ENCODE measurements around the gene TTC28. TPM values are rescaled to one million over a fixed set of nuclear protein-coding genes. Genes with fewer than 3 reads are reported as not detected.
"Not testable (repeated sequence)": the region's sequence is repeated elsewhere in the genome, so short reads cannot be mapped to it uniquely, and the experiment has no call there.

TTC28 gene
- total RNA-seq, 1 donor from 2014 or later, result 10.4 TPM

DNA sequence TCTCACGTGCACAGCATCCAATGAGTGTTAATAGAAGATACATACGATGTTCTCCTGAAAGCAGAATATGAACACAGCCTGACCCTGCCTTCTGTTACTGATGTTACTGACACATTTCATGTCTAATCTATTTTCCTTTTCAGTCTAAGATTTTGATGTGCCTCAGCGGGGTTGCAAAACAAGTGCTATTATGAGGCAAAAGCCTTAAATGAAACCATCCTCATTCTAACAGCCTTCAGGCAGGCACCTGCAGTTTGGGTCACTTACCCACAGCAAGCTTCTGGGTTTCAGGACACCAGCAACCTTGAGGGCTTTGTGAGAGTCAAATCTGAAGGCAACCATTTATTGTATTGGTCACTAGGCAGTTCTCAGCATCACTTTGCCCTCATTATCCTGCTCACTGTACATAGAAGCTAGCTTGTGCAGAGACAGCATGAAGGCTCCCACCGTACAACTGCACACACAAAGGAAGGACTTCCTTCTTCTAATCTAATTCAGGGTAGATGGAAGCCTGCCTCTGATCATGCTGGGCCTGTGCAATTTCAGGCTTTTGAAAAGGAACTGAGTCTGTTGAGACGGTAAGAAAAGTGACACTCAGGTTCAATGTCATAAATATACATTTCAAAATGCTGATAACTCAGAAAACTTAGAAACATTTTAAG, 577.4 kb downstream of the TTC28 start:
- ATAC-seq, result no peak
- intact Hi-C loops (cut with DNase I), result no loop called here
- DNase-seq (ENCODE audit: missing footprints), result no peak

DNA sequence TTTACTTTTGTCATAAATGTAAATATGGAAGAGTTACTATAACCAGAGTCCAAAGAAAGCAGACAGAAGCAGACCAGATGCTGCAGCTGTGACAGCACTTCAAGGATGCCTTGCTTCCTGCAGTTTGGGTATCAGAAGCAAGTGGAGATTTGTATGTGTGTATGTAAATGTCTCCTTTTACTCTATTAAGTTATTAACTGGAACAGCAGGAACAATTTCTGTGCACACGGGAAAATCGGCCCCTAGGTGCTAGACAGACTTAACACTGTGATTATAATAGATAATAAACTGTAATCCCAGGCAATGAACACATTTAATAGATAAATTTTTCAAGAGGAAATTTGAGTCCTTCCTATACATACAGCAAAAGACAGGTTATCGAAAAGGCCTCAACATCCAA, 582.0 kb downstream of the TTC28 start:
- intact Hi-C loops (cut with DNase I), result no loop called here
- ATAC-seq (no peak), DNase-seq (ENCODE audit: missing footprints) (no peak)

DNA sequence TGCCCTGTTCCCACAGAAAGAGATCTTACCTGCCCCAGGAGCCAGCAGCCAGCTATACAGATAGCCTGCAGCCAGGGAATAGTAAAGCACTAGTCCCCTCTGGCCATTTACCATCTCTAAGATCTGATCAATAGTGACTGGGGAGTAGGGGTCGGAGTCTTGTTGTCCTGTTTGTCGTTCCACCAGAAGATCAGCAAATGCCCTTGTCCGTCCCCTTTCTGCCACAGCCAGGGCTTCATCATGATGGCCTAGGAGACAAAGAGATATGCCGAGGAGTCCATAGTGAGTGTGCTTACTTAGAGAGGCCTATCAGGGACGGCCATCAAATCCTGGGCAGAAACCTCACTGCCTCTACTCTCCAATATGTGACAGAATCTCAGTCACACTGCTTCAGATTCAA, 583.5 kb downstream of the TTC28 start:
- ATAC-seq (no peak), DNase-seq (ENCODE audit: missing footprints) (no peak)
- intact Hi-C loops (cut with DNase I), result no loop called here

DNA sequence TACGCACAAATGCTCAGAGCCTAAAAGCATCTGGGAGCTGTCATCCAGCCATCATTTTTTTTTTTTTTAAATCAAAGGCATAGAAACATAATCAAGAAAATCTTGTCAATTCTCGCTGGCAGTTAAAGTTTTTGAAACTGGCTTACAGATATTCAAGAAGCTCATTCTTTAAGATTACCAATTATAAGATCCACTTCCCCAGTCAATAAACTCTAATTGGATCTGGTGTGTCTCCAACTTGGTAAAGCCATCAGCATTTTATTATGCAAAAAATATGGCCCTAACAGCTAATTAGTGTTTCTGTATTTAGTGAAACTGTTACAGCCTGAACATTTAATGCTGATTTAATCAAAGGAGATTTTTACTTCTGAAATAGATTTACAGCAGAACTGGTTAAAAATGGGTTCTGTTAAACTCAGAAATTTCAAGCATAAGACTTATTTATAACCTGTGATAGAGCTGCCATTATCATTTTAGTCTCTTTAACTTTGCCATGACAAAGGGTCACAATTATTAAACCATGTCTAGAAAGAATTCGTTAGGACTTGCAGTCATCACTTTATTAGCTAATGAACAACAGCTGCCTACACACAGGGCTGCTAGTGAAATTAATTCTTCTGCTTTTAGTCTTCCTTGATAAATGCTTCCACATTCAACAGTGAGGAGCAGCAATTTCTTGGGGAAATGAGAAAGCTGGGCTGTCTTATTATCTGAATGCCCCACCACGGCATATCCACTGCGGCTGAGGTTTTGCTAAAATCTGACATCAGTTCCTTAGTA, 584.1 kb downstream of the TTC28 start:
- DNase-seq (ENCODE audit: missing footprints) (no peak), ATAC-seq (no peak)
- intact Hi-C loops (cut with DNase I), result no loop called here

DNA sequence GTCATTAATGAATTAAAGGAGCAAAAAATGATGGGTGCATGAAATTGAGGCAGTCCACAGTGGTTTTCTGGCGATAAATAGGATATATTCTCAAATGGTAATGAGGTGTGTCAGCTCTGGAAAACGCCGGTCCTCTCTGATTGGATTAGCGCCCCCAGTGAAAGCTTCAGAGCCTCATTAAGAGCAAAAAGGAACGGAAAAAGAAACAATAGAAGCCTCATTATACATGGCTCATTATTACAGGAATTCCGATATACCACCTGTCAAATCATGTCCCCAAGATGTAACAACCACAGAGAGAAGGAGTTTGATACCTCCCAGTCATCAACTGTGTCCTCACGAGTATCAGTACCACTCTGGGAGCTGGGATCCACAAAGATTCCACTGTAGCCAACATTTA, 584.9 kb downstream of the TTC28 start:
- no peak for DNase-seq (ENCODE audit: missing footprints)
- intact Hi-C loops (cut with DNase I), result no loop called here
- ATAC-seq, result no peak

DNA sequence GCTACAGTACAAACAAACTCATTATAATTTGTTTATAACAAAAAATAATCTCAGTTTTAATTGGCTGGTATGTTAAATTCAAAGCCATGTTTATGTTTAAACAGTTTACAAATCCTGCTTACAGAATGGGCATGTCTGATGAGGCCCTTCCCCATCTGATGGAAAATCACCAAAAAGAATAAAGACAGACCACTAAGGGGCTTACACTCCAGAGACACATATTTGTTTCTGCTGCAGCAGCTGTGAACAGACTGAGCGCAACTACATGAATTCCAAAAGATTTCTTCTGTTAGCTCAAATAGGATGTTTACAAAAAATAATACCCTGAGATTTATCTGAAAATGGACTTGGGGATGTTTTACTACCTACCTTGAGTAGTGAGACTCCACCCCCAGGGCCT, 585.9 kb downstream of the TTC28 start:
- ATAC-seq, result no peak
- intact Hi-C loops (cut with DNase I), result no loop called here
- DNase-seq (ENCODE audit: missing footprints), result no peak

DNA sequence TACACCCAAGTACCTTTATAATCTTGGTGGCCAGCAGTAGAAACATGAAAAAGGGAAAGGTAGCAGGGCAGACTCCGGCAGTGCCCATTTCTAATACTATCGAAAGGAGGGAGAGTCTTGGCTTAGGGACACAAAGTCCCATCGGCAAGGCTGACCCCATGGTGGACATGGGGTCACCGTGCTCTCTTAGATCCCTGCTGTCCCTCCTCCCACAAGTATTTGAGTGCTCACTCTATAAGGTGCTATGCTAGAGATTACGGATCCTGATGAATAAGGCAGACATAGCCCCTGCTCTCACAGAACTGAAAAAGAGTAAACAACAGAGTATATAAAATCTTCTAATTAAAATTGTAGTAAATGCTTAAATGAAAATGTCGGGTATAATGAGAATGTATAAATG, 588.2 kb downstream of the TTC28 start:
- intact Hi-C loops (cut with DNase I), result no loop called here
- no peak for ATAC-seq
- no peak for DNase-seq (ENCODE audit: missing footprints)

DNA sequence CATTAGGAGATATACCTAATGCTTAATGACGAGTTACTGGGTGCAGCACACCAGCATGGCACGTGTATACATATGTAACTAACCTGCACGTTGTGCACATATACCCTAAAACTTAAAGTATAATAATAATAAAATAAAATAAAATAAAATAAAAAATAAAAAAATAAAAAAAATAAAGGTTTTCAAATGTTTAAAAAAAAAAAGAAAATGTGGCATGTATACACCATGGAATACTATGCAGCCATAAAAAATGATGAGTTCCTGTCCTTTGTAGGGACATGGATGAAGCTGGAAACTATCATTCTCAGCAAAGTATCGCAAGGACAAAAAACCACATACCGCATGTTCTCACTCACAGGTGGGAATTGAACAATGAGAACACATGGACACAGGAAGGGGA, 590.1 kb downstream of the TTC28 start:
- intact Hi-C loops (cut with DNase I); ATAC-seq; DNase-seq (ENCODE audit: missing footprints): not testable (repeated sequence)

DNA sequence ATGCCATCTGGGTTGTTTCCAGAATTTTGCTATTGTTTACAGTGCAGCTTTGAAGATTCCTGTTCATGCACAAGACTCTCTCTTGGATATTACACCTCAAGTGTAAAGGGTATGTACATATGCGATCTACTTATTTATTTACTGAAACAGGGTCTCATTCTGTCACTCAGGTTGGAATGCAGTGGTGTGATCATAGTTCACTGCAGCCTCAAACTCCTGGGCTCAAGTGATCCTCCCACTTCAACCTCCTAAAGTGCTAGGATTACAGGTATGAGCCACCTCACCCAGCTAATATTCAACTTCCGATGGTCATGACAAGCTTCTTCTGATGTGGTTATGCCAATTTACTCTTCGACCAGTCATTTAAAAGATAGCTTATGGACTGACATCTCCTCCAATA, 602.5 kb downstream of the TTC28 start:
- intact Hi-C loops (cut with DNase I), result loop anchor here (10.0 kb wide), 1 partner anchor 168 kb away; no protein-coding TSS in a partner anchor
- ATAC-seq (no peak), DNase-seq (ENCODE audit: missing footprints) (no peak)

DNA sequence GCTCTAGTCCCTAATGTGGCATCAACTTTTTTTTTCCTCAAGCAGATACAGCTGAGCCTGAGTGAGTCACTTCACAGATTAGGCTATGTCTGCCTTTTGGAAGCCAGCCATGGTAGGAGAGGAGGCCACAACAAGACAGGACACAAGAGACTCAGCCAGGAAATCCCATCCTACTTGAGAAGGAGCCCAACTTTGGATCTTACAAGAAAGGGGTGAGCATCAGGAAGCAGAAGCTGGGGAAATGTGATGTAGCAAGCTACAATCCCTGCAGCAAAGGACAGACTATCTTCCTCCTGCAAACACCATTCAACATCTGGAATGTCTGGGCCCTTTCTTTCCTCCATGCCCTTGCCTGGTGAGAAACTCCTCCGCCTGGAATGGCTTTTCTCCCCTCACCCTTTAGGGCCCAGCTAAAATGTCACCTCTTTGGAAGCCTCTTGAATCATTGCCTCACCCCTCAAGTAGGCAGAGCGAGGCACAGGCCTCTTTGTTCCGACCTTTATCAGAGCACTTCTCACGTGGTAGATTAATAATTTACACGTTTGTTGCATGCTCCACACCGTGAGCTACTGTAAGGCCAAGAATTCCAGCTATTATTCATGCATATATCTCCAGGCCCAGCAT, 604.2 kb downstream of the TTC28 start:
- intact Hi-C loops (cut with DNase I), result loop anchor here (10.0 kb wide), 1 partner anchor 169 kb away; no protein-coding TSS in a partner anchor
- no peak for DNase-seq (ENCODE audit: missing footprints)
- ATAC-seq, result peak; percentile 84

DNA sequence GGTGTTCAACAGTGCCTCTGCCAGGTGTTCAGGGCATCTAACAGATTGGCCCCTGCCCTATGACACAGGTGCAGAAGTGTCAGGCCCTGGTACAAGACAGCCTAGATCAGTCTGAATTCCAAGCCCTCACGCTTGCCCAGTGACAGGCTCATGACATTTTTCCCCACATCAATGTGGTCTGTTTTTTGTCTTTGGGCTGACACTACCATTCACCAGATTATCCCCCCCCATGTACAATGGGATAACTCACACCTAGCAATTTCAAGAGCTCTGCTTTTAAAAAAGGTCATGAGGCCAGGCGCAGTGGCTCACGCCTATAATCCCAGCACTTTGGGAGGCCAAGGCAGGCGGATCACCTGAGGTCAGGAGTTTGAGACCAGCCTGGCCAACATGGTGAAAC, 605.1 kb downstream of the TTC28 start:
- DNase-seq (ENCODE audit: missing footprints) (no peak), ATAC-seq (peak; percentile 74)
- intact Hi-C loops (cut with DNase I), result loop anchor here (10.0 kb wide), 1 partner anchor 170 kb away; no protein-coding TSS in a partner anchor

DNA sequence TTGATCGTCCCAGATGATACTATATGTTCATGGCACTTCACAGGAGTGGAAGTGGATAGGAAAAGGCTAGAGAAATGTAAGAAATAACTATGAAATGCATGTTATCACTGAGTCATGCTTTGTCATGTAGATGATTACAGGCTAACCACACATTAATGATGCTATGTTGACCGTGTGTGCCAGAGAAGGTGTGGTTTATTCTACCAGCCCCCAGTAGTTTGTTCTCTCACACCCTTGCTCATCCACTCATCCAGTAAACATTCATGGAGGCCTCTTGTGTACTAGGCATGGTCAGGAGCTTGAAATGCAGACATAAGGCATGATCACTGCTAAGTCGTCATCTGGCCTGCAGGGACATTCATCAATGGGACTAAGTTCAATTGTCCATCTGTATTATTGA, 607.6 kb downstream of the TTC28 start:
- ATAC-seq (no peak), DNase-seq (ENCODE audit: missing footprints) (no peak)
- intact Hi-C loops (cut with DNase I), result loop anchor here (10.0 kb wide), 1 partner anchor 173 kb away; no protein-coding TSS in a partner anchor

DNA sequence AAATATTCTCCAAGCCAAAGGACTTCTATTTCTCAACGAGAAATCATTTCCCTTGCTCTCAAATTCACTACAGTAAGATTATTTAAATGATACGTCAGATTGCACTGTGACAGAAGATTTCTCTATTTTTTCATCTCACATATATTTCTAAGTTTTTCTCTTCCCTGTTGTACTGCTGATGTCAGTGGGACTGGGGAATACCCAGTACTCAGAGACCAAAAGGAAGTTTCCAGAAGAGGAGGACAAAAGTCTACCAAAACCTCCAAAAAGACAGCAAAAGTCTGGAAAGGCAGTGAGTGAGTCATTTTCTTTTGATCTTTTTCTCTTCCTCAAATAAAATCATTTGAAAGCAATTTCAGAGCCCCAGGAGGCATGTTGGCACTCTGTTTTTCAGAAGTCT, 610.8 kb downstream of the TTC28 start:
- ATAC-seq, result no peak

DNA sequence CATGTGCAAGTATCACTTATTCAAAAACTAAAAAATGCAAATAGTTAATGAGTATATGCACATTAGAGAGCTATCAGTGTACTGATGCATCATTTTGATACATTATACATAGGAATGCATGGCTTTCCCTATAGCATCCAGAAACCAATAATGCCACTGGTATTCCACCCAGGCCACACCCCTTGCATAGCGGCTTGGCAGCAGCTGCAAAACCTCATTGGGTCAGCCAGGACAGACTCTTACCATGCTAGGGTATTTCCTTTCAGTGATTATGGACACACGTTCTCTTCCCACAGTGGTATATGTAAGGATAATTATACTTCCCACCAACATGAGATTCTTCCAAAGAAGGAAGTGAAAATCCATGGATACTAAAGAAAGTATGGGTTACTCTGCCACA, 614.7 kb downstream of the TTC28 start:
- ATAC-seq, result no peak
- intact Hi-C loops (cut with DNase I), result no loop called here
- no peak for DNase-seq (ENCODE audit: missing footprints)

More for the DNA sequence above, 610.8 kb downstream of the TTC28 start:
- no peak for DNase-seq (ENCODE audit: missing footprints)
- intact Hi-C loops (cut with DNase I), result no loop called here

DNA sequence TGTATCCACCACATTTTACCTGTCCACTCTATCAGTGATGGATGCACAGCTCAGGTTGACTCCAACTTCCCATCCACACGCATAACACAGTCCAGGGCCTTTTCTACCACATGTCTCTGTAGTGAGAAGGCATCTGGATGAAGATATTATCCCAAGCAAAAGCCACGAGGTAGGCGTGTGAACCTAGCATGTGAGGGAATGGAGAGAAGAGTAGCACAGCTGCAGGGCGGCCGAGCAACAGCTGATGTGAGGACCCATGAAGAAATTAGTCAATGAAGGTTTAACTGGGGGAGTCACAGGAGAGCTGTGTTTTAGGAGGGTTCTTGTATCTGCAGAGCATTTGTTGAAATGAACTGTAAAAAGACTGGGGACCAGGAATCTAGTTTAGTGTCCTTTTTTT, 616.0 kb downstream of the TTC28 start:
- DNase-seq (ENCODE audit: missing footprints), result no peak
- intact Hi-C loops (cut with DNase I), result no loop called here
- ATAC-seq, result no peak

DNA sequence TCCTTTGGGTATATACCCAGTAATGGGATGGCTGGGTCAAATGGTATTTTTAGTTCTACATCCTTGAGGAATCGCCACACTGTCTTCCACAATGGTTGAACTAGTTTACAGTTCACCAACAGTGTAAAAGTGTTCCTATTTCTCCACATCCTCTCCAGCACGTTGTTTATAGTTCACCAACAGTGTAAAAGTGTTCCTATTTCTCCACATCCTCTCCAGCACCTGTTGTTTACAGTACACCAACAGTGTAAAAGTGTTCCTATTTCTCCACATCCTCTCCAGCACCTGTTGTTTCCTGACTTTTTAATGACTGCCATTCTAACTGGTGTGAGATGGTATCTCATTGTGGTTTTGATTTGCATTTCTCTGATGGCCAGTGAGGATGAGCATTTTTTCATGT, 619.0 kb downstream of the TTC28 start:
- intact Hi-C loops (cut with DNase I); ATAC-seq; DNase-seq (ENCODE audit: missing footprints): not testable (repeated sequence)

DNA sequence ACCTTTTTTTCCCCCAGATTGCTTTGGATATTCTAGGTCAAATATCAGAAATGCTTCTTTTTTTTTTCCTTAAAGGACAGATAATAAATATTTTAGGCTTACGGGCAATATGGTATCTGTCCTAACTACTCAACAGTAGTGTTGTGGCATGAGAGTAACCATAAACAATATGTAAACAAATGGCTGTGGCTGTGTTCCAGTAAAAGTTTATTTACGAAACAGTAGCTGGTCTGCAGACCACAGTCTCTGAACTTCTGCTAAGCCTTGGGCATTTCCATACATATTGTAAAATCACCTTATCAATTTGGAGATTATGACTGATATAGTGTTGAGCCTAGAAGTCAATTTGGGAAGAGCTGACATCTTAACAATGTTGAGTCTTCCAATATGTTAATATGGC, 621.6 kb downstream of the TTC28 start:
- ATAC-seq (no peak), DNase-seq (ENCODE audit: missing footprints) (no peak)
- intact Hi-C loops (cut with DNase I), result loop anchor here (10.0 kb wide), 1 partner anchor 767 kb away; no protein-coding TSS in a partner anchor

DNA sequence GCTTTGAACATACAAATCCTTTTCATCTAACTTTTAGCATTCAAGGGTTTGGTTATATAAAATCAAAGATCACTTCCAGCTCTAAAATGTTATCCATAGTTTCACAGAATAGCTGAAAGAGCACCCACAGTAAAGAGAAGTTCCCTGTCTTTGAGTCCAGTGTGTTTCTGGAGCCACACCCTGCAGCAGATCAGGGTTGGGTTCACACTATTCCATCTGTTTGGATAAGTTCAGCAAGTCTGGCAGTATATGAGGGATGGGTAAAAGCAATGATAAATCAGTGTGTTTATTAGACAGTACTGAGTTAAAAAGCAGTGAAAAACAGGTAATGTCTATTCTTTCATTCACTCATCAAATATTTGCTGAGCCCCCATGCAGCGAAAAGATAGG, 624.8 kb downstream of the TTC28 start:
- no peak for ATAC-seq
- intact Hi-C loops (cut with DNase I), result loop anchor here (10.0 kb wide), 1 partner anchor 770 kb away; no protein-coding TSS in a partner anchor
- no peak for DNase-seq (ENCODE audit: missing footprints)

DNA sequence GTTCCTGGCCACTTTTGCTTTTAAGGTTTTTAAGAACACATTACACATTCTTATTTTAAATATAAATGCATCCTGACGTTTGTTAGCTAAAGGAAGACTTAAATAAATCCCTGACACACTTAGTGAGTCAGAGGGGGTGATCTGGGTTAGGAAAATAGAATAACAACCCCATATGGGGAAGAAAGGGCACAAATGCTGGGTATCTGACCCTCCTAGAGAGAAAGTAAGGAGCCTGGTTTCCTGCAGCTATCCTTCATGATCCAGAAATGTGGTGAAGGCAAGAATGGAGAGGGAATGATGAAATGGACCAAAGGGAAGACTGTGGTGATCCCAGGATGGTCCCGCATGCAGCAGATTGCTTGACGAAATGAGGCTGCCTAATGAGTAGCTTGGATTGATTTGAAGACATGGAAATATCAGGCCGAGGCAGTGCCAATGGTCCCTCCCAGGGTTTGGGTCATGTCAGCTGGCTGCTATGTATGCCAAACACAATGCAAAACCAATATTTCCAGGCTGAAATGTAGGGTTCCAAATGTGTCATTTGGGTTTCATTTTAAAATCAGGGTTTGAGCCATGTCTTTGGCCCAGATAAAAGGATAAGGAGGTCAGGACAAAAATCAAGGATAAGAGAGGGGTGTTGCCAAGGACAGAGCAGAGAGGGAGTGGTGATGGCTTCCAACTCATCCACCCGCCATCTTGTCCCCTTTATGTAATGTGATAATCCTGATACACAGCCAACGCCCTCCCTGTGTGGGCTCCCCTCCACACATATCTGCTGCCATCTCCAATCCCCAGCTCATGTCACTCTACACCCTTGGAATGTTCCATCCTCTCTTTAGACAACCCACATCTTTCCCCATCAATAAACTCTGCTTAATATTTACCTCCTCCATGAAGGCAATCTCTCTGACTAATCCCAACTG, 625.5 kb downstream of the TTC28 start:
- intact Hi-C loops (cut with DNase I), result loop anchor here (2.0 to 10.0 kb wide), 2 partner anchors 389 to 771 kb away; no protein-coding TSS in a partner anchor
- no peak for ATAC-seq
- DNase-seq (ENCODE audit: missing footprints), result no peak

Data from Right ventricle myocardium inferior (tissue), 1 donor.